HG02970 (cell line): ENCODE data around the gene MAP3K4.

Experiments
- ATAC-seq: cut with Tn5 transposase; IDR thresholded peaks from one replicate; pipeline ENCODE4 v1.9.1; 2021; ENCODE audit warnings: mild to moderate bottlenecking, moderate library complexity, moderate number of reproducible peaks; ENCODE audit not compliant: unreplicated experiment, low FRiP score

Gene MAP3K4

GRCh38 chr6:160999516-160999915 lies 7.9 kb downstream of the MAP3K4 start:
- ATAC-seq = no peak

DNA sequence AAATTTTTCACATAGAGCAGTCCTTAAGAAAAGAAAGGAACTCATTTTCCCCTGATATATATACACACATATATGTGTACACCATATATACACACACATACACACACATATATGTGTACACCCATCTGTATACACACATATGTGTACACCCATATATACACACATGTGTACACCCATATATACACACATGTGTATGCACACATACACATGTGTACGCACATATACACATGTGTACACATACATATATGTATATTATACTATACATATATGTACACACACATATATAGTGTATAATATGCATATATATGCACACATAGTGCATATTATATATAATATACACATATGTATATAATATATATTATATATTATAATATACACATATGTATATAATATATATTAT lies 9.1 kb downstream of the MAP3K4 start:
- ATAC-seq = no peak

DNA sequence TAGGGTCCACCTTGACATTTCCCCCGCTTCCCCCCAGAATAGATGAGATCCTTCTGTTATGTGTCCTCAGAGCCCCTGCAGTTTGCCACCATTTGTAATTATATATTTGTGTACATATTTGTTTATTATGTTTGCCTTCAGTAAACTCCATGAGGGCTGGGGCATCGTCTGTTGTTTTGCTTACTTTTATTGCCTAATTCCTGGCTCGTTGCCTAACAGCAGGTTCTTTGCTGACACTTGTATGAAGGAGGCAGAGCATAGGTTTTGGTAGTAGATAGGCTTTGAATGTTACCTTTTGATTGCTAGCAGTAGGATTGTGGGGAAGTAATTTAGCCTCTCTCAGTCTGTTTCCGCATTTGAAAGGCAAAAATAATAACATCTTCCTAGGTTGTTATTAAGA lies 9.9 kb downstream of the MAP3K4 start:
- ATAC-seq = no peak

DNA sequence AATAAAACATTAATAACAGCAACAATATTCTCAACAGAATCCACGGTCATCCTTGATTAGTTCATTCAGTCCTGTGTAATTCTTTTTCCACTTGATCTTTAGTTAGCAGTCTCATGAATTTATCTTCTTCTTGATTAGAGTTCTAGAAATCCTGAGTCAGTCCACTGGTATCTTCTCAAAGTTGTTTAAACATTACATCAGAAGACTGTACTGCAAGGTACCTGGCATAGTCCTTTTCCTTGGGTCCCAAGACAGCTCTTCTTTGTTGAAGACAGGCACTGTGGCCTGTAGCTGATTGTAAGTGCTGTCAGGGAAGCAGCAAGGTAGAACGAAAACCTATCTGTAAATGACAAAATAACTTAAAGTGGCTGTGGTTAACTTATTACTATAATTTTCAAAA lies 11.8 kb downstream of the MAP3K4 start:
- no peak for ATAC-seq

DNA sequence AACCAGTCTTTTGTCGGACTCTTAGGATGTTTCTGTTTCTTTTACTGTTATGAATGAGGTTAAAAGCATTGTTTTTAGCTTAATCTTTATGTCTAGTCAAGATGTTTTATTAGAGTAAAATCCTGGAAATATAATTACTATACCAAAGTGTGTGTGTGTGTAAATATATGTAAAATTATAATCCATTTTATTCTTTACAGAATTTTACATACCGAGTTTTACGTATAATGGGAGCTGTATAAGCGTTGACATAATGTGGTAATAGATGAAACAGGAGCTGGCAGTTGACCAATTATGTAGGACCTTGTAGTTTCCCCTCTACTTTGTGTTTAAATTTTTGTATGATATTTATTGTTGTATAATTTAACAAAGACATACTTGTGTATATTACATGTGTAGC lies 16.7 kb downstream of the MAP3K4 start:
- no peak for ATAC-seq

DNA sequence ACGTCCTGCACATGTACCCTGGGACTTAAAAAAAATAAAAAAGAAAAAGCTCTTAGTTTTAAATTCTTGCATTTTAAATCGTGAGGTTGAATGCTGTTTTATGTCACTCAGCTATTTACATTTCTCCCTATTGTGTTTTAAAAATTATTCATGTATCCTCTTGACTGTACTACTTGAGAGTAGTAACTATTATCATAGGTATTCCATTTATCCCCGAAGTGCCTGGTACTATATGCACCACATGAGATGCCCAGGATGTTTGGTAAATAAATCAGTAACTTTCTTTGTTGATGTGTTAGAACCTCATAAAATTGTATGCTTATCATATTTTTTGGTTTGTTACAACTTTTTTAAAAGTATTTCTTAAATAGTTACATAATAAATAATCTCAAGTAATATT lies 18.4 kb downstream of the MAP3K4 start:
- ATAC-seq = no peak

DNA sequence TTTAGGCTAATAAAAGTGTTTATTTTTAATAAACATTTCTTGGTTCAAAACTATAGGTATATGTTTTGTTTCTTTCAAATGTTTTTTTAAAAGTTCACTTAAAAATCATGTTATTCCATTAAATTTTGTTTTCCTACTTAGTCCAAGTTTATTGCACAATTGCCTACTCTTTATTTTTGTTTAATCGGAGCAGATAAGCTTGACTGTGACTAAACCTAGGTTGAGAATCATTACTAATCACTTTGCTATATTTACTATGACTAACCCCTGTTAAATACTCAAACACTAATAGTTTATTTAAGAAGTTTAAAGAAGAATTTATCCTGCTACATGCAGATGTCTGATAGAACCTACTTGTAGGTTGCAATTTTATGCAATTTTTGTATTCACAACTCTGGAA lies 18.8 kb downstream of the MAP3K4 start:
- no peak for ATAC-seq

DNA sequence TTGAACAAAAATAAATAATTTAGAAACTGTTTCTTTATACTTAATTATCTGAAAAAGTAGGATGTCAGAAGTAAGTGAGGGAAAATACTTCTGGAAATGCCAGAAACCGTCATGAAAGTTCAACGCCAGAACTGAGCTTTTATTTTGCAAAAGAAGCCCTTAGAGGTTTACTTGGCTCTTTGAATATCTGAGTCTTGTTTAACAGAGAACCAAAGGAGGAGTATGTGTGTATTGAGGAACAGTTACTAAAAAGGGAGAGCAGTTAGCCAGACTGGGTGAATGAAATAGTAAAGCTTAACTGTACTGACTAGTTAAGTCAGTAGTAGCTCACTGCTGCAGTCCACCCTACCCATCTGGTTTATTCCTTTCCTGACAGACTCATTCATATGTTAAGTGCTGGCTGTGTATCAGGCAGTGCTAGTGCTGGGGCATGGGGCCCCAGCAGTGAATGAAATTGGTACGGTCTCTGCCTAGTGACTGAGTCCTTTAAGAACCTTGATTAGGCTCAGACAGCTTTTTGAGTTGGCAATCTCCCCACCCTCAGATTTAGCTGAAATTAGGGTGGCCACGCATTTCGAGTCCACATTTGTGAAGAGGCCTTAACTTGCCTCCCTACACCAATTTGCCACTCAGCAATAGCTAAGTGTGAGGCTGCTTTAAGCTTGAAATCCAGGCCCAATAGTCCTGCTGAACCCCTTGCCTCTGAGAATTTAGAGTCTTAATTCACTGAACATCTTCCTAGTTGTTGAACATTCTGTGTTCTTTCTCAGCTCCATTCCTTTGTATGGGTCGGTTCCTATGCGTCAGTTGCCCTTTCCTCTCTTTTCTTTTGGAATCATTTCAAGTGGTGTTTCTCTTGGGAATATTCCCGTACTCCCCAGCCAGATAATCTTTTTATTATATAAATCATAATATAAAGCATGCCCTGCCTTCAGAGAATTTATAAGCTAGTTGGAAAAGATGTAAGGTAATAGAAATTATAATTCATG lies 20.2 kb downstream of the MAP3K4 start:
- ATAC-seq = no peak

GRCh38 chr6:161013695-161014094 lies 22.1 kb downstream of the MAP3K4 start:
- no peak for ATAC-seq

DNA sequence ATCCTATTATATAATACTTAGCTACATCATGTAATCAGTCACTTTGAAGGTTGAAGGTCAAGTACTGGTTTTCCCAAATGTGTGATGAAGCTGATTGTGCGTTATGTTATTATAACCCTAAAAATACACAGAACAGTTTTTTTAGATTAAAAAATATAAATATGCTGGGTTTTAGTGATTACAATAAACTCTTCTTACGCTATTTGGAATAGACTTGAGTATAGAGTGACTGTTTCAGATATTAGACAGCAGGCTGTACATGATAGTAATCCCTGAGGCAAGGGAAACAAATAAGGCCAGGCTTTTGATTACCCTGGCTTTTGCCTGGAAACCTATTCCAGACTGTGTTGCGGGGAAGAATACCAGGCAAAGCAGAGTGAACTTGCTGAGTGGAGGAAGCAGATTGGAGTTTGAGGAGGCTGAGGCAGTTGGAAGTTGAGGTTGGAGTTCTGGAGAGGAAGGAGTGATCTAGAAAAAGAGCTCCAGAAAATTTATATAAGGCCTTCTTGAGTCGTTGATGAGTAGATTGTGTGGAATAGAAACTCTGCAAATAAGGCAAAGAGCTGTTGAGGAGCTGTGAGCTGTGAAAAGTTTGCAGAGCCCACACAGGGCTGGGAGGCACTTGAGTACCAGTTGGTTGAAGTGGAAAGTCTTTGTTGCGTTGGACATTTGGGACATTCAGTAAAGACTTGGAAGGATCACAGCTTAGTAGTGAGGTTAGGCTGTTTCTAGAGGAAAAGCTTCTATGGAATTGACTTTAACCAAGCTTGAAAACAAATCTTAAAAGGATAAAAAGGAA lies 26.4 kb downstream of the MAP3K4 start:
- no peak for ATAC-seq

DNA sequence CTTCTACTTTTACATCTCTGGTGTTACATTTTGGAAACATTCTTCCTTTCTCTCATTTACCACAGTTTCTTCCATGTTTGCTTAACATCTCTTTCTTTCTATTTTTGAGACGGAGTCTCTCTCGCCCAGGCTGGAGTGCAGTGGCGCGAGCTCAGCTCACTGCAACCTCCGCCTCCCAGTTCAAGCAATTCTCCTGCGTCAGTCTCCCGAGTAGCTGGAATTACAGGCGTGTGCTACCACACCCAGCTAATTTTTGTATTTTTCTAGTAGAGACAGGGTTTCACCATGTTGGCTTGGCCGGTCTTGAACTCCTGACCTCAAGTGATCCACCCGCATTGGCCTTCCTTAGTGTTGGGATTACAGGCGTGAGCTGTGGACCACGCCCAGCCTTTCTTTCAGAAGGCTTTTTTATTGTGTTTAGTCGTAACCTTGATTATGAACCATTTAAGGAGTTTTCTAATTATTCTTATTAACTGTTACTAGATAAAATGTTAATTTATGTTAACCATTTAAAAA lies 27.8 kb downstream of the MAP3K4 start:
- no peak for ATAC-seq

- ATAC-seq = no peak
Observed at GRCh38 chr6:161021543-161021942, 30.0 kb downstream of the MAP3K4 start.

DNA sequence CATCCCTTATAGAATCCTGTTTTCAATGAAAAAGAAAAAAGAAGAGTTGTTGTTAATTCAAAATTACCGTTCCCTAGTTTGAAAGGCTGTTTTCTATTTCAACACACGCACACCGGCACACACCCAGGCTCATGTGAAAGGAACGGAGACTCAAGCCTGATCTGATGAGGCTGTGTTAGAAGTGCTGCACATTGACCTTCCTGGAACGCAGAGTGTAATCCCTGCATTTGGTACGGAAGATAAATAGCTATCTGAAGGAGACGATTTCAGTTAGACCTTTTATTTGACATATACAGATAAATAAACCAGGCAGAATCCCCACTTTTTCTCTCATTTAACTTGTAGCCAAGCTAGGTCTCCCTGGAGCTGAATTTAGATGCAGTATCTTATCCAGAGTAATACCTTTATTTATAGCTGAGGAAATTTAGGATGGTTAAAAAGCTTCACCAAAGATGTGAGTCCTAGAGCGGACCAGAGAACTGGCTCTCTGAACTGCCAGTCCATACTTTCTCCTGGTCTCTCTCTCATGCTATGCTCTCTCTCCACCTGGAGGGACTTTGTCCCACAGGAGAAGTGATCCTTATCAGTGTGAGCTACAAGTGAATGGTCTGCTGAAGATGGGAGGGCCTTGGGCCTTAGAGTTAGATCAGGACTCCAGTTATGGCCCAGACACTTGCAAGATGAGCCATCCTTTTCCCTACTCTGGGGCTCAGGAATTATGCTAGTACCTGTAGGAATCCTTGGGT lies 30.6 kb downstream of the MAP3K4 start:
- no peak for ATAC-seq

- no peak for ATAC-seq
Observed at GRCh38 chr6:161023316-161023715, 31.7 kb downstream of the MAP3K4 start.

- no peak for ATAC-seq
Observed at GRCh38 chr6:161024364-161024920, 32.9 kb downstream of the MAP3K4 start.

DNA sequence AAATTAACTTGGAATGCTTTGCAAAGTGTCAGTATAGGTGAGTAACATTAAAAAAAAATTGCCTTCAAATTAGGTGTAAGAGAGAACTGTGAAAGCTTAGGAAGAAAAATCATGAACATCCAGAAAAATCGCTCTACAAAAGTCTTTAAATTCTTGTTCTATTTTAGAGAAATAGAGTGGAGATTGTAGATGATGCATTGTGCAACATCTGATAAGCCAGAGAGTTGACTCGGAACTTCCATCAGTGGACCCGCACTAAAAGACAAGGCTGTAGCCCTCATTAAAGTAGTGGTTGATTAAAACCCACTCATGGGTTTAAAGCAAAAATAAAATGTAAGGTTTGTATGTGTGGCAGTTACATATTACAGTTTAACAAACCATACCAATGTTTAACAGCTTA lies 35.8 kb downstream of the MAP3K4 start:
- ATAC-seq = no peak

- ATAC-seq = peak; percentile 64
Observed at GRCh38 chr6:161029195-161029809, 37.7 kb downstream of the MAP3K4 start.

DNA sequence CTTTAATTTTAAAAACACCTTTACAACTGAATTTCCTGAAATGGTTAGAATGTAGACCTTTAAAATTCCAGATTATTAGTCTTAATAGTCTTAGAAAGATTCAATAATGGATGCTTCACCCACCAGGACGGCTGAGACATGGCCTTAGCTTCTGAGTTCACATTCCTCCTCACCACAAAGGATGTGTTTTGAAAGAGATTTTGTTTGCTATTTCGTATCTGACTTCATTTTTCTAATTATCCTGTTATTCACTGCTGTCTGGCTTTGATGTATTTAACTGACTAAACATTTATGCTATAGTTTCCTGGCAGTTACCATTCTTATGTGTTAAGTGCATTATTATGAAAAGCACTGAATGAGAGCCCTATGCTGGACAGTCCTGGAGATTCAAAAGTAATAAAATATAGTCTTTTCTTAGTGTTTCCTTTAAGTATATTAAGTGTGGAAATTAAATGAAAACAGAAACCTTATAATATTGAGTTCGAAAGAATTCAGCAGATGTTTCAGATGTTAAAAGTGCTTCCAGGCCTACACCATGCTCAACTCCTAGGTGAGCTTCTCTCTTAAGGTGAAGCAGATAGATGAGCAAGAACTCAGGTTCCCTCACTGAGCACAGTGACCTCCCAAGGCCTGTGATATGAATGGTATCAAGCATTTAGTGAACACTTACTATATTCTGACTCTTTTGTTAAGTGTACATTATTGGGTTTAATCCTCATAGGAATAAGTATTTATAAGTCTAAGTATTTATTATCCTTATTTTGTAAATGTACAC lies 40.3 kb downstream of the MAP3K4 start:
- no peak for ATAC-seq

- no peak for ATAC-seq
Observed at GRCh38 chr6:161033667-161034066, 42.1 kb downstream of the MAP3K4 start.
